Fibroblast of lung (primary cell): Measurements from ENCODE around the gene MIPOL1. TPM values are rescaled to one million over a fixed set of nuclear protein-coding genes. Genes with fewer than 3 reads are reported as not detected.
"Not testable (repeated sequence)": the region's sequence is repeated elsewhere in the genome, so short reads cannot be mapped to it uniquely, and the experiment has no call there.

Source experiments
- DNase-seq, 2 donors: peaks; one replicate each; pipeline versions ENCODE4 v3.0.0 to v3.0.0-alpha.2; 2010; ENCODE audit warnings: low read depth in 2 of 2
- H2AFZ ChIP-seq: 2 replicates; pipeline ENCODE4 v1.5.1; 2012; ENCODE audit warnings: low read length, control low read depth, inconsistent platforms
- H3K27ac ChIP-seq: 2 replicates; pipeline ENCODE4 v1.5.1; 2011; ENCODE audit warnings: low read length, control low read depth; ENCODE audit not compliant: insufficient read depth
- H3K27me3 ChIP-seq: 2 replicates; pipeline ENCODE4 v1.5.1; 2011; ENCODE audit warnings: mild to moderate bottlenecking, low read length; ENCODE audit not compliant: control insufficient read depth, insufficient read depth
- H3K36me3 ChIP-seq: 2 replicates; pipeline ENCODE4 v1.5.1; 2011; ENCODE audit warnings: low read length; ENCODE audit not compliant: control insufficient read depth, insufficient read depth
- H3K4me1 ChIP-seq: 2 replicates; pipeline ENCODE4 v1.5.1; 2011; ENCODE audit warnings: low read length; ENCODE audit not compliant: control insufficient read depth, insufficient read depth; ENCODE audit errors: extremely low read depth
- H3K4me2 ChIP-seq: 2 replicates; pipeline ENCODE4 v1.5.1; 2011; ENCODE audit warnings: low read length, control low read depth; ENCODE audit not compliant: insufficient read depth; ENCODE audit errors: extremely low read depth
- H3K4me3 ChIP-seq, 4 experiments: fragments of 200-600 bp in 1 of 4; sonication (generic) in 1 of 4; replicated peaks in 1 of 4; 2 replicates each; pipeline ENCODE4 v1.5.1; 2011 to 2016; ENCODE audit warnings: low read length in 4 of 4, low read depth in 3 of 4, mild to moderate bottlenecking in 3 of 4, control low read depth in 2 of 4, inconsistent platforms in 1 of 4, mixed read lengths in 1 of 4; ENCODE audit not compliant: insufficient read depth in 1 of 4; ENCODE audit errors: control extremely low read depth in 1 of 4
- H3K79me2 ChIP-seq: 2 replicates; pipeline ENCODE4 v1.5.1; 2012; ENCODE audit warnings: mild to moderate bottlenecking, low read length, inconsistent platforms; ENCODE audit not compliant: control insufficient read depth, insufficient read depth
- H3K9ac ChIP-seq: 2 replicates; pipeline ENCODE4 v1.5.1; 2011; ENCODE audit warnings: mild to moderate bottlenecking, low read length, control low read depth; ENCODE audit not compliant: insufficient read depth
- H3K9me3 ChIP-seq: 2 replicates; pipeline ENCODE4 v1.5.1; 2012; ENCODE audit warnings: low read depth, low read length; ENCODE audit not compliant: control insufficient read depth, insufficient read depth
- H4K20me1 ChIP-seq: 2 replicates; pipeline ENCODE4 v1.5.1; 2011; ENCODE audit warnings: low read length; ENCODE audit not compliant: control insufficient read depth, insufficient read depth; ENCODE audit errors: extremely low read depth
- CTCF ChIP-seq, 2 donors: IDR thresholded peaks in 1 of 2; conservative IDR thresholded peaks in 1 of 2; 1 replicate in 1 of 2; 2 replicates in 1 of 2; pipeline ENCODE4 v1.5.1; 2011 to 2012; ENCODE audit warnings: low read length in 2 of 2, control low read depth in 1 of 2, inconsistent platforms in 1 of 2, low read depth in 1 of 2, mild to moderate bottlenecking in 1 of 2
- EZH2 ChIP-seq: IDR thresholded peaks from 2 replicates; pipeline ENCODE4 v1.5.1; 2012; ENCODE audit warnings: low read length, control low read depth, mild to moderate bottlenecking; ENCODE audit errors: missing control alignments
- polyA plus RNA-seq, 2 donors: library from polyadenylated mRNA; depleted of rRNA in 1 of 2; stranded (reverse) in 1 of 2; unstranded in 1 of 2; fragments of >200 nt; gene quantifications; 2 replicates each; pipeline ENCODE4 v1.2.1, GENCODE V29; 2011 to 2012; ENCODE audit warnings: missing spikeins in 1 of 2
- total RNA-seq: library from RNA; depleted of rRNA; stranded (reverse); fragments of >200 nt; gene quantifications from 2 replicates; pipeline ENCODE4 v1.2.1, GENCODE V29; 2014

The MIPOL1 gene
- total and polyA plus RNA-seq, 2 donors (not counting 1 experiment from before 2014, with no cell fraction given), result 6.4 to 8.6 TPM

- no peak overlapping the region for H2AFZ ChIP-seq
- no peak overlapping the region for H3K4me3 ChIP-seq
- H4K20me1 ChIP-seq, result no peaks in the 10 kb centered on the region
- no peaks in the 10 kb centered on the region for H3K79me2 ChIP-seq
- no peak for DNase-seq
- H3K9me3 ChIP-seq, result no peaks in the 10 kb centered on the region
- no peak overlapping the region for H3K27ac ChIP-seq
- no peak overlapping the region for H3K9ac ChIP-seq
- H3K27me3 ChIP-seq, result no peaks in the 10 kb centered on the region
- no peaks in the 10 kb centered on the region for H3K36me3 ChIP-seq
- no peak overlapping the region for H3K4me2 ChIP-seq
- no peaks in the 10 kb centered on the region for H3K4me1 ChIP-seq
- TF ChIP-seq CTCF (conservative IDR thresholded peaks at IDR 0.05 in 1 of 2, IDR thresholded peaks at IDR 0.05 in 1 of 2; ENCODE audit: low read depth in 1 of 2, low read length in 2 of 2) (no peak), EZH2 (no peak)
These were observed 16.3 kb upstream of the MIPOL1 start for GRCh38 chr14:37181441-37181840.

- H4K20me1 ChIP-seq, DNase-seq, H3K9me3 ChIP-seq, H3K79me2 ChIP-seq, H3K4me1 ChIP-seq, H3K9ac ChIP-seq, H3K27me3 ChIP-seq, H2AFZ ChIP-seq, H3K27ac ChIP-seq, H3K4me2 ChIP-seq, H3K36me3 ChIP-seq, H3K4me3 ChIP-seq: not testable (repeated sequence)
These were observed 13.2 kb upstream of the MIPOL1 start for GRCh38 chr14:37184520-37184919.

GRCh38 chr14:37185670-37186069 is 12.1 kb upstream of the MIPOL1 start:
- no peak overlapping the region for H3K4me2 ChIP-seq
- no peak overlapping the region for H3K27ac ChIP-seq
- H3K27me3 ChIP-seq, result no peaks in the 10 kb centered on the region
- no peaks in the 10 kb centered on the region for H3K36me3 ChIP-seq
- H3K4me1 ChIP-seq, result no peaks in the 10 kb centered on the region
- no peak for DNase-seq
- TF ChIP-seq EZH2, result no peak
- no peak for TF ChIP-seq CTCF (conservative IDR thresholded peaks at IDR 0.05 in 1 of 2, IDR thresholded peaks at IDR 0.05 in 1 of 2; ENCODE audit: low read depth in 1 of 2, low read length in 2 of 2)
- H4K20me1 ChIP-seq, result no peaks in the 10 kb centered on the region
- H3K9ac ChIP-seq, result no peak overlapping the region
- no peak overlapping the region for H3K4me3 ChIP-seq
- H2AFZ ChIP-seq, result no peak overlapping the region
- H3K79me2 ChIP-seq, result no peaks in the 10 kb centered on the region
- H3K9me3 ChIP-seq, result no peaks in the 10 kb centered on the region

- TF ChIP-seq EZH2, result no peak
- TF ChIP-seq CTCF (conservative IDR thresholded peaks at IDR 0.05 in 1 of 2, IDR thresholded peaks at IDR 0.05 in 1 of 2; ENCODE audit: low read depth in 1 of 2, low read length in 2 of 2), result no peak
- Histone ChIP-seq H3K4me3 (no peak overlapping the region), H3K27me3 (no peaks in the 10 kb centered on the region), H3K27ac (no peak overlapping the region), H3K4me1 (no peaks in the 10 kb centered on the region), H3K9me3 (no peaks in the 10 kb centered on the region), H3K36me3 (no peaks in the 10 kb centered on the region), H3K4me2 (no peak overlapping the region), H2AFZ (no peak overlapping the region), H4K20me1 (no peaks in the 10 kb centered on the region), H3K9ac (no peak overlapping the region), H3K79me2 (no peaks in the 10 kb centered on the region)
- DNase-seq, result no peak
These were observed 10.9 kb upstream of the MIPOL1 start for GRCh38 chr14:37186865-37187264.
